ENCODE data around the gene TRPM5. TPM values are rescaled to one million over a fixed set of nuclear protein-coding genes. Genes with fewer than 3 reads are reported as not detected.

Gene TRPM5
- total and polyA plus RNA-seq, 2 experiments from 2014 or later: not detected

DNA sequence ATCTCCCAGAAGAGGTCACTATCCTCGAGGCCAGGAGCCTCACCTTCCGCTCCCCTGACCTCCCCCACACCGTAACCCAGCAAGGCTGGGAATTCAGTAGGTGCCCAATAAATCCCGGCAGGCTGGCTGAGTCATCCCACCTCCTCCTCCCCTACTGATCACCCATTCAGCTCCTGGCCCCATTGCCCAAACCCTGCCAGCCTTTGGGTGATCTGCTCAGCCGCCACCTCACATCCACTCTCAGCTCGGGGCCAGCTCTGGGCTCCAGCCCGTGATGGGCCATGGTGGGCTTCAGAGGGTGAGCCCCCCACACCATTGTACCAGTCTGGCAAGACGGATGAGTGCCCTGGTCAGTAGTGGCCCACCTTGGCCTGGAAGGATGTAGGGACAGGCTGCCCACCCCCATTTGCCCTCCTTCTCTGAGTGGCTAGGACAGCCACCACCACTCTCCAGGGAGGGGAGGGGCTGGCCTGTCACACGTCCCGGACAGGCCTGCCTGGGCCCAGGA lies 8.2 kb downstream of the TRPM5 start:
- no peak overlapping the region for H3K27ac Mint-ChIP-seq
- Histone ChIP-seq H4K20me1 (replicated peaks; ENCODE audit: insufficient read depth) (no peaks in the 10 kb centered on the region), H3K27me3 (ENCODE audit: insufficient read depth) (peaks cover 6% of the 10 kb centered on the region; the same call in 1 of the 2 replicates), H3K79me2 (replicated peaks; ENCODE audit: insufficient read depth) (no peaks in the 10 kb centered on the region), H3K4me1 (ENCODE audit: insufficient read depth) (no peaks in the 10 kb centered on the region), H3F3A (replicated peaks; ENCODE audit: low read depth) (no peaks in the 10 kb centered on the region), H3K4me2 (no peak overlapping the region), H3K36me3 (ENCODE audit: insufficient read depth) (no peaks in the 10 kb centered on the region), H2AFZ (no peak overlapping the region), H3K9me2 (ENCODE audit: insufficient read depth) (no peaks in the 10 kb centered on the region), H3K27ac (ENCODE audit: low read depth) (no peak overlapping the region), H3K4me3 (no peak overlapping the region)
- H3K4me1 Mint-ChIP-seq: no peaks in the 10 kb centered on the region
- TF ChIP-seq EZH2phosphoT487 (IDR thresholded peaks at IDR 0.05; ENCODE audit: unreplicated experiment) (no peak), POLR2AphosphoS5 (IDR thresholded peaks at IDR 0.05; ENCODE audit: low read depth) (no peak), ZNF462 (CRISPR knock-in tag; IDR thresholded peaks at IDR 0.05) (no peak), JUNB (IDR thresholded peaks at IDR 0.05; ENCODE audit: unreplicated experiment) (no peak), EZH2 (IDR thresholded peaks at IDR 0.05; ENCODE audit: low read depth, unreplicated experiment) (no peak), REST (IDR thresholded peaks at IDR 0.05; ENCODE audit: unreplicated experiment) (no peak), CREB1 (CRISPR knock-in tag; IDR thresholded peaks at IDR 0.05; ENCODE audit: low read depth) (no peak), ZNF331 (CRISPR knock-in tag; IDR thresholded peaks at IDR 0.05; ENCODE audit: low read depth) (no peak), ZNF114 (CRISPR knock-in tag; IDR thresholded peaks at IDR 0.05) (no peak), NANOG (IDR thresholded peaks at IDR 0.05; ENCODE audit: borderline replicate concordance) (no peak), STAT1 (IDR thresholded peaks at IDR 0.05; ENCODE audit: unreplicated experiment) (no peak)
- no peak overlapping the region for H3K4me3 Mint-ChIP-seq
- H3K36me3 Mint-ChIP-seq (ENCODE audit: low read depth): no peaks in the 10 kb centered on the region
- H3K27me3 Mint-ChIP-seq (ENCODE audit: insufficient read depth, low read depth, poor library complexity): peaks cover 18% of the 10 kb centered on the region
- DNase-seq (ENCODE audit: low spot score): no peak
- ATAC-seq: no peak
- no peaks in the 10 kb centered on the region for H3K9me3 Mint-ChIP-seq

Data from GM23338 (cell line).